A549 (cell line): Measurements from ENCODE around the gene OR51E1. TPM values are rescaled to one million over a fixed set of nuclear protein-coding genes. Genes with fewer than 3 reads are reported as not detected.
A peak's percentile ranks its signal among the peaks of the same experiment; 100 is the strongest.

Source experiments
- ATAC-seq, 2 experiments: fragments of 200-7000 bp in 1 of 2; fragments of >200 bp in 1 of 2; cut with Nextera tagmentation in 1 of 2; cut with Tn5 transposase in 1 of 2; 3 replicates each; pipeline versions ENCODE4 v1.8.0 to v1.9.1; 2018 to 2020; ENCODE audit warnings: mild to moderate bottlenecking in 1 of 2, moderate library complexity in 1 of 2
- CTCF ChIA-PET: fragments of 300-600 bp; sonication (Branson Sonifier 250); formaldehyde crosslinking; extraction: SDS; loops from one replicate; lab custom pipeline; 2021; ENCODE audit warnings: antibody characterized with exemption, inconsistent platforms; lab: Yijun Ruan, JAX
- POLR2A ChIA-PET: fragments of 350-600 bp; formaldehyde crosslinking; extraction: SDS; loops from one replicate; lab custom pipeline; 2021; ENCODE audit warnings: antibody characterized with exemption, inconsistent platforms; lab: Yijun Ruan, JAX
- DNase-seq, 2 experiments: peaks; one replicate each; pipeline versions ENCODE4 v3.0.0 to v3.0.0-alpha.2; 2011 to 2016; ENCODE audit warnings: low read depth in 1 of 2, low spot score in 1 of 2
- FAIRE-seq: peaks from 2 replicates; lab custom pipeline; 2011; peaks lifted over from hg19 to GRCh38; lab: Jason Lieb, UNC
- H3K27ac ChIP-seq, 2 experiments: fragments of >200 bp; sonication (Bioruptor Twin); formaldehyde crosslinking; 3 replicates each; pipeline ENCODE4 v1.5.1; 2016 to 2017
- H3K4me1 ChIP-seq: fragments of >200 bp; sonication (Bioruptor Twin); formaldehyde crosslinking; 3 replicates; pipeline ENCODE4 v1.6.1; 2016
- H3K4me2 ChIP-seq: fragments of >200 bp; sonication (Bioruptor Twin); formaldehyde crosslinking; 3 replicates; pipeline ENCODE4 v1.6.1; 2016
- H3K4me3 ChIP-seq: fragments of >200 bp; sonication (Bioruptor Twin); formaldehyde crosslinking; 3 replicates; pipeline ENCODE4 v1.5.1; 2016
- H3K9me3 ChIP-seq: fragments of >200 bp; sonication (Bioruptor Twin); formaldehyde crosslinking; 3 replicates; pipeline ENCODE4 v1.6.1; 2016
- CEBPB ChIP-seq, 2 experiments: fragments of >200 bp in 1 of 2; sonication (Bioruptor Twin) in 1 of 2; formaldehyde crosslinking in 1 of 2; IDR thresholded peaks; 2 replicates each; pipeline ENCODE4 v1.6.1; 2012 to 2016
- ESRRA ChIP-seq: fragments of 150-350 bp; IDR thresholded peaks from 2 replicates; pipeline ENCODE4 v1.6.1; 2014; ENCODE audit warnings: mild to moderate bottlenecking, low read length, borderline replicate concordance
- GATA3 ChIP-seq: IDR thresholded peaks from 2 replicates; pipeline ENCODE4 v1.6.1; 2012; ENCODE audit warnings: borderline replicate concordance
- HDAC2 ChIP-seq: fragments of 200-600 bp; sonication (generic); IDR thresholded peaks from 2 replicates; pipeline ENCODE4 v1.6.1; 2016
- HOXB5 ChIP-seq: fragments of 250-450 bp; sonication (Bioruptor Pico); IDR thresholded peaks from 2 replicates; pipeline ENCODE4 v1.5.0; 2020; ENCODE audit warnings: mild to moderate bottlenecking, moderate library complexity
- JUN ChIP-seq, 2 experiments: fragments of >200 bp; sonication (Bioruptor Twin); formaldehyde crosslinking; IDR thresholded peaks; 2 replicates in 1 of 2; 3 replicates in 1 of 2; pipeline ENCODE4 v1.6.1; 2016 to 2017
- MAFK ChIP-seq: fragments of 450-650 bp; IDR thresholded peaks from 2 replicates; pipeline ENCODE4 v1.6.1; 2014; ENCODE audit not compliant: partially characterized antibody
- NFE2L2 ChIP-seq: fragments of 150-350 bp; conservative IDR thresholded peaks from 2 replicates; pipeline ENCODE4 v1.6.1; 2014; ENCODE audit warnings: low read length
- NR3C1 ChIP-seq: fragments of >200 bp; sonication (Bioruptor Twin); formaldehyde crosslinking; IDR thresholded peaks from 3 replicates; pipeline ENCODE4 v1.6.1; 2017
- POLR2AphosphoS2 ChIP-seq: conservative IDR thresholded peaks from 2 replicates; pipeline ENCODE4 v1.6.1; 2012; ENCODE audit warnings: low read length, improper control_type of control experiment, inconsistent platforms
- RAD21 ChIP-seq, 2 experiments: fragments of >200 bp in 1 of 2; sonication (Bioruptor Twin) in 1 of 2; formaldehyde crosslinking in 1 of 2; IDR thresholded peaks in 1 of 2; conservative IDR thresholded peaks in 1 of 2; 2 replicates in 1 of 2; 3 replicates in 1 of 2; pipeline ENCODE4 v1.6.1; 2012 to 2018; ENCODE audit warnings: inconsistent platforms in 1 of 2
- USF2 ChIP-seq: fragments of 450-650 bp; IDR thresholded peaks from 2 replicates; pipeline ENCODE4 v1.6.1; 2014; ENCODE audit warnings: antibody characterized with exemption
- WGBS: methylation state at CpG from one replicate; pipeline ENCODE4 v1.1.6; 2017; ENCODE audit errors: missing lambda C conversion rate; 5-methylcytosine and 5-hydroxymethylcytosine counted together
- polyA plus RNA-seq, 4 experiments: library from polyadenylated mRNA; depleted of rRNA in 3 of 4; stranded (reverse); fragments of >200 nt; fragmentation: RNase III in 1 of 4; extraction: RNeasy Plus Mini Kit Qiagen cat#74134 plus additional on column Dnase treatment in 1 of 4; gene quantifications; 2 replicates in 3 of 4; 3 replicates in 1 of 4; pipeline ENCODE4 v1.2.3, GENCODE V29; 2011 to 2017
- TF ChIP-seq, protein P1 (sequence below): fragments of >200 bp; sonication (Bioruptor Twin); formaldehyde crosslinking; IDR thresholded peaks from 3 replicates; pipeline ENCODE4 v1.5.1; 2016
- TF ChIP-seq, protein P2 (sequence below): IDR thresholded peaks from 2 replicates; pipeline ENCODE4 v1.6.1; 2012
- TF ChIP-seq, protein P3 (sequence below): fragments of 250-450 bp; sonication (Bioruptor Pico); IDR thresholded peaks from 2 replicates; pipeline ENCODE4 v1.5.0; 2020; ENCODE audit warnings: low read depth, mild to moderate bottlenecking, moderate library complexity
- TF ChIP-seq, protein P4 (sequence below): fragments of 250-450 bp; sonication (Bioruptor Pico); IDR thresholded peaks from 2 replicates; pipeline ENCODE4 v1.5.0; 2021; ENCODE audit warnings: mild to moderate bottlenecking, moderate library complexity, borderline replicate concordance

OR51E1 gene
- polyA plus RNA-seq, 2 of the 4 experiments (the other 2 are of a cell fraction): not detected

- TF ChIP-seq JUN (IDR thresholded peaks at IDR 0.05): no peak
- TF ChIP-seq NFE2L2: no peak
- no peak for TF ChIP-seq POLR2AphosphoS2
- TF ChIP-seq RAD21 (conservative IDR thresholded peaks at IDR 0.05 in 1 of 2, IDR thresholded peaks at IDR 0.05 in 1 of 2): peak; percentile 63 to 73
- TF ChIP-seq, protein P1, sequence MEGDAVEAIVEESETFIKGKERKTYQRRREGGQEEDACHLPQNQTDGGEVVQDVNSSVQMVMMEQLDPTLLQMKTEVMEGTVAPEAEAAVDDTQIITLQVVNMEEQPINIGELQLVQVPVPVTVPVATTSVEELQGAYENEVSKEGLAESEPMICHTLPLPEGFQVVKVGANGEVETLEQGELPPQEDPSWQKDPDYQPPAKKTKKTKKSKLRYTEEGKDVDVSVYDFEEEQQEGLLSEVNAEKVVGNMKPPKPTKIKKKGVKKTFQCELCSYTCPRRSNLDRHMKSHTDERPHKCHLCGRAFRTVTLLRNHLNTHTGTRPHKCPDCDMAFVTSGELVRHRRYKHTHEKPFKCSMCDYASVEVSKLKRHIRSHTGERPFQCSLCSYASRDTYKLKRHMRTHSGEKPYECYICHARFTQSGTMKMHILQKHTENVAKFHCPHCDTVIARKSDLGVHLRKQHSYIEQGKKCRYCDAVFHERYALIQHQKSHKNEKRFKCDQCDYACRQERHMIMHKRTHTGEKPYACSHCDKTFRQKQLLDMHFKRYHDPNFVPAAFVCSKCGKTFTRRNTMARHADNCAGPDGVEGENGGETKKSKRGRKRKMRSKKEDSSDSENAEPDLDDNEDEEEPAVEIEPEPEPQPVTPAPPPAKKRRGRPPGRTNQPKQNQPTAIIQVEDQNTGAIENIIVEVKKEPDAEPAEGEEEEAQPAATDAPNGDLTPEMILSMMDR: peak; percentile 48
- no peak for TF ChIP-seq NR3C1
- TF ChIP-seq, protein P2, sequence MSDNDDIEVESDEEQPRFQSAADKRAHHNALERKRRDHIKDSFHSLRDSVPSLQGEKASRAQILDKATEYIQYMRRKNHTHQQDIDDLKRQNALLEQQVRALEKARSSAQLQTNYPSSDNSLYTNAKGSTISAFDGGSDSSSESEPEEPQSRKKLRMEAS: no peak
- TF ChIP-seq USF2: no peak
- TF ChIP-seq ESRRA: no peak
- TF ChIP-seq MAFK: peak; percentile 30
- TF ChIP-seq, protein P3, sequence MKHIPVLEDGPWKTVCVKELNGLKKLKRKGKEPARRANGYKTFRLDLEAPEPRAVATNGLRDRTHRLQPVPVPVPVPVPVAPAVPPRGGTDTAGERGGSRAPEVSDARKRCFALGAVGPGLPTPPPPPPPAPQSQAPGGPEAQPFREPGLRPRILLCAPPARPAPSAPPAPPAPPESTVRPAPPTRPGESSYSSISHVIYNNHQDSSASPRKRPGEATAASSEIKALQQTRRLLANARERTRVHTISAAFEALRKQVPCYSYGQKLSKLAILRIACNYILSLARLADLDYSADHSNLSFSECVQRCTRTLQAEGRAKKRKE: no peak
- H3K4me3 ChIP-seq: no peak overlapping the region
- POLR2A ChIA-PET: no interaction called here
- FAIRE-seq (no peak), ATAC-seq (peak; percentile 87 to 95; a peak in 5 of 6 replicates), DNase-seq (peak; percentile 8 to 78)
- no peak overlapping the region for H3K27ac ChIP-seq
- WGBS: 13% methylated on average over 15 of the region's 15 CpGs
- H3K4me2 ChIP-seq: no peak overlapping the region
- peaks cover 7% of the 10 kb centered on the region; the same call in 2 of the 3 replicates for H3K9me3 ChIP-seq
- no peaks in the 10 kb centered on the region for H3K4me1 ChIP-seq
- CTCF ChIA-PET: interaction anchor here (0.8 to 6.5 kb wide), 10 partner anchors 11 to 769 kb away, joined by 3 to 53 read pairs (median 4); partner anchors contain the start of gene OR51D1
Observed at GRCh38 chr11:4626207-4627099, 17.3 kb upstream of the OR51E1 start.

DNA sequence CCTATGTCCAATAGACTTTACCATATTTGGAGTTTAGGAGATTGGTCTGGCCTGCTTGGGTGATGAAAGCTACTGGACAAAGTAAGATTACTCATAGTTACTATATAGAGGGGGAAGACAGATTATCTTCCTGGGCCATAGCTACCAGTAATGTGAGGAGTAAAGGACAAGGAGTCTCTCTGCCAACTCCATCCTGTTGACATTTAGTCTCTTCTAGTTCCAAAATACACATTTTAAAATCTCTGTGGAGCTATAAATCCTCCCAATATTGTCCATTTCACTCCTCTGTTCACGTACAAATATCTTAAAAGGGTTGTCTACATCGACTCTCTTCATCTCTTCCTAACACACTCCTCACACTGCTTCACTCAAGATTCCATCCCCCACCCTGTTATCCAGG is 7.6 kb upstream of the OR51E1 start:
- H3K4me2 ChIP-seq: no peak overlapping the region
- DNase-seq (no peak), FAIRE-seq (no peak), ATAC-seq (no peak)
- TF ChIP-seq, protein P4, sequence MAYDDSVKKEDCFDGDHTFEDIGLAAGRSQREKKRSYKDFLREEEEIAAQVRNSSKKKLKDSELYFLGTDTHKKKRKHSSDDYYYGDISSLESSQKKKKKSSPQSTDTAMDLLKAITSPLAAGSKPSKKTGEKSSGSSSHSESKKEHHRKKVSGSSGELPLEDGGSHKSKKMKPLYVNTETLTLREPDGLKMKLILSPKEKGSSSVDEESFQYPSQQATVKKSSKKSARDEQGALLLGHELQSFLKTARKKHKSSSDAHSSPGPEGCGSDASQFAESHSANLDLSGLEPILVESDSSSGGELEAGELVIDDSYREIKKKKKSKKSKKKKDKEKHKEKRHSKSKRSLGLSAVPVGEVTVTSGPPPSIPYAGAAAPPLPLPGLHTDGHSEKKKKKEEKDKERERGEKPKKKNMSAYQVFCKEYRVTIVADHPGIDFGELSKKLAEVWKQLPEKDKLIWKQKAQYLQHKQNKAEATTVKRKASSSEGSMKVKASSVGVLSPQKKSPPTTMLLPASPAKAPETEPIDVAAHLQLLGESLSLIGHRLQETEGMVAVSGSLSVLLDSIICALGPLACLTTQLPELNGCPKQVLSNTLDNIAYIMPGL (CRISPR knock-in tag): no peak
- TF ChIP-seq HOXB5 (CRISPR knock-in tag) (no peak), CEBPB (IDR thresholded peaks at IDR 0.05) (no peak), GATA3 (no peak), HDAC2 (no peak)
- TF ChIP-seq, protein P1: no peak
- H3K27ac ChIP-seq: no peak overlapping the region
- H3K9me3 ChIP-seq: no peaks in the 10 kb centered on the region
- H3K4me3 ChIP-seq: no peak overlapping the region
- ChIA-PET CTCF (interaction anchor here (0.6 to 3.5 kb wide), 25 partner anchors 9 to 1255 kb away, joined by 3 to 53 read pairs (median 4); partner anchors contain the start of gene OR52I1), POLR2A (no interaction called here)
- 7% methylated on average over 2 of the region's 2 CpGs for WGBS
- no peaks in the 10 kb centered on the region for H3K4me1 ChIP-seq
